Mammary epithelial cell (primary cell): Measurements from ENCODE around the gene BLNK.

Source experiments
- EZH2 ChIP-seq: IDR thresholded peaks from 2 replicates; pipeline ENCODE4 v1.6.1; 2012; ENCODE audit warnings: low read length, inconsistent platforms, borderline replicate concordance
- TF ChIP-seq, protein P1 (sequence below), 2 donors: IDR thresholded peaks in 1 of 2; conservative IDR thresholded peaks in 1 of 2; 2 replicates each; pipeline ENCODE4 v1.5.1; 2011 to 2012; ENCODE audit warnings: inconsistent platforms in 2 of 2, low read length in 2 of 2, mild to moderate bottlenecking in 2 of 2, control low read depth in 1 of 2, low read depth in 1 of 2; ENCODE audit not compliant: insufficient read depth in 1 of 2; ENCODE audit errors: extremely low read depth in 1 of 2

DNA sequence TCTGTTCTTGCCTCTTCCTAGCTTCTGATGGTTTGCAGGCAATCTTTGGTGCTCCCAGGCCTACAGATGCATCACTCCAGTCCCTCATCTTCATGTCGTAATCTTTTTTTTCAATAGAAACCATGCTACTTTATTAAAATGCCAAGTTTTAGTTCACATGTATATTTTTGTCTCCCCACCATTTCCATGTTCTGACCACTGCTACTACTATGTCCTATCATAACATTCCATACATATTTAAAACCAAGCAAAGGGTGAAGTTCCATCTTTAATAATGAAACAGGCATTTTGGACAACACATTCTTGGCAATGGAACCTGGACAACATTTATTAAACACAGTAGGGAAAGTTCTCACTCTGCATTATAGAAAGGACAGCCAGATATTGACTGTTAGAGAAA, 82.5 kb downstream of the BLNK start:
- TF ChIP-seq, protein P1, sequence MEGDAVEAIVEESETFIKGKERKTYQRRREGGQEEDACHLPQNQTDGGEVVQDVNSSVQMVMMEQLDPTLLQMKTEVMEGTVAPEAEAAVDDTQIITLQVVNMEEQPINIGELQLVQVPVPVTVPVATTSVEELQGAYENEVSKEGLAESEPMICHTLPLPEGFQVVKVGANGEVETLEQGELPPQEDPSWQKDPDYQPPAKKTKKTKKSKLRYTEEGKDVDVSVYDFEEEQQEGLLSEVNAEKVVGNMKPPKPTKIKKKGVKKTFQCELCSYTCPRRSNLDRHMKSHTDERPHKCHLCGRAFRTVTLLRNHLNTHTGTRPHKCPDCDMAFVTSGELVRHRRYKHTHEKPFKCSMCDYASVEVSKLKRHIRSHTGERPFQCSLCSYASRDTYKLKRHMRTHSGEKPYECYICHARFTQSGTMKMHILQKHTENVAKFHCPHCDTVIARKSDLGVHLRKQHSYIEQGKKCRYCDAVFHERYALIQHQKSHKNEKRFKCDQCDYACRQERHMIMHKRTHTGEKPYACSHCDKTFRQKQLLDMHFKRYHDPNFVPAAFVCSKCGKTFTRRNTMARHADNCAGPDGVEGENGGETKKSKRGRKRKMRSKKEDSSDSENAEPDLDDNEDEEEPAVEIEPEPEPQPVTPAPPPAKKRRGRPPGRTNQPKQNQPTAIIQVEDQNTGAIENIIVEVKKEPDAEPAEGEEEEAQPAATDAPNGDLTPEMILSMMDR (conservative IDR thresholded peaks at IDR 0.05 in 1 of 2, IDR thresholded peaks at IDR 0.05 in 1 of 2; ENCODE audit: extremely low read depth in 1 of 2, insufficient read depth in 1 of 2, low read depth in 1 of 2, low read length in 2 of 2), result no peak
- no peak for TF ChIP-seq EZH2
